ENCODE measurements around the gene HDAC4. TPM values are rescaled to one million over a fixed set of nuclear protein-coding genes. Genes with fewer than 3 reads are reported as not detected.

The HDAC4 gene
- total and polyA plus RNA-seq, 10 of the 15 experiments (the other 5 are each of a cell fraction or from before 2014, with no cell fraction given), result 0.22 to 15.7 (median 4.8) TPM

DNA sequence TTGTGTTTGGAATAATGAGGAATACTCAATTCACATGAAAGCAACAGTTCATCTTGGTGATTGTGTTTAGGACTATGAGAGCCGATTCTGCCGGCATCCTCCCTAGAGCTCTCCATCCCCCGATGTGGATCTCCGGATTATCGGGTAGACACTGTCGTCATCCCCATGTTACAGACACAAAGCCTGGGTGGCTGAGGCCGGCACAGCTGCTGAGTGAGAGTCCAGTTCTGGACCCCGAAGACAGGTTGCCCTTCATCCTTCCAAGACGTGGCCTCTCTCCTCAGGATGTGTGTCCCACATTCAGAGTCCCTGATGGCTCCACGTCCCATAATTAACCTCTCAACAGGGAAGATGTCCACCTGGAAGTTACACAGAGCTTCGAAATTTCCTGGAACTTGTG, 129.3 kb downstream of the HDAC4 start (continued):
- TF ChIP-seq, protein P1, sequence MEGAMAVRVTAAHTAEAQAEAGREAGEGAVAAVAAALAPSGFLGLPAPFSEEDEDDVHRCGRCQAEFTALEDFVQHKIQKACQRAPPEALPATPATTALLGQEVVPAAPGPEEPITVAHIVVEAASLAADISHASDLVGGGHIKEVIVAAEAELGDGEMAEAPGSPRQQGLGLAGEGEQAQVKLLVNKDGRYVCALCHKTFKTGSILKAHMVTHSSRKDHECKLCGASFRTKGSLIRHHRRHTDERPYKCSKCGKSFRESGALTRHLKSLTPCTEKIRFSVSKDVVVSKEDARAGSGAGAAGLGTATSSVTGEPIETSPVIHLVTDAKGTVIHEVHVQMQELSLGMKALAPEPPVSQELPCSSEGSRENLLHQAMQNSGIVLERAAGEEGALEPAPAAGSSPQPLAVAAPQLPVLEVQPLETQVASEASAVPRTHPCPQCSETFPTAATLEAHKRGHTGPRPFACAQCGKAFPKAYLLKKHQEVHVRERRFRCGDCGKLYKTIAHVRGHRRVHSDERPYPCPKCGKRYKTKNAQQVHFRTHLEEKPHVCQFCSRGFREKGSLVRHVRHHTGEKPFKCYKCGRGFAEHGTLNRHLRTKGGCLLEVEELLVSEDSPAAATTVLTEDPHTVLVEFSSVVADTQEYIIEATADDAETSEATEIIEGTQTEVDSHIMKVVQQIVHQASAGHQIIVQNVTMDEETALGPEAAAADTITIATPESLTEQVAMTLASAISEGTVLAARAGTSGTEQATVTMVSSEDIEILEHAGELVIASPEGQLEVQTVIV (IDR thresholded peaks at IDR 0.05; ENCODE audit: borderline replicate concordance, partially characterized antibody), result no peak
- TF ChIP-seq SREBF1 (IDR thresholded peaks at IDR 0.05; ENCODE audit: low read length) (no peak), FOXM1 (IDR thresholded peaks at IDR 0.05; ENCODE audit: low read depth, low read length) (no peak), CBFB (IDR thresholded peaks at IDR 0.05; ENCODE audit: low read depth) (no peak), FOXK2 (IDR thresholded peaks at IDR 0.05) (no peak)

DNA sequence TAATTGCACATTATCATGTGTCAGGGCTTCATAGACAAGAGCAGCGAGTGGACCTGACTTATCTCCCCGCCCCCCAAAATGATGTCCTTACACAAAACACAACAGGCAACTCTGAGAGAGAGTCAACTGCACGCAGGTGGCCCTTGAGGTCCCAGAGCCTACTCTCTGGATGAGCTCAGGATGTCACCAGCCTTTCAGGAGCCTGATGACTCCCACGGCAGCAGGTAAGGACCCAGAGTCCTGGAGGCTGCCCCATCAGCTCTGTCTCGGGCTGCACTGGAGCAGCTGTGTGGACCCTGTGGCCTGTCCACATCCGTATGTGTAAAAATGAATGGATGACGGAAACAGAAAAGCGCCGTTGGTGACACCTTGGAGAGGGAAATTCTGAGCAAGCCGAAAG, 130.9 kb downstream of the HDAC4 start:
- FAIRE-seq (no peak), DNase-seq (ENCODE audit: low read depth, low spot score) (no peak), ATAC-seq (no peak)
- peaks cover 44% of the 10 kb centered on the region for H3K4me1 ChIP-seq (ENCODE audit: control insufficient read depth, insufficient read depth, low read length)
- H3K27ac ChIP-seq (ENCODE audit: control insufficient read depth, insufficient read depth), result no peak overlapping the region
- RAD21 ChIA-PET (ENCODE audit: unreplicated experiment), result interaction anchor here (2.4 kb wide), 1 partner anchor 112 kb away, joined by 7 read pairs; no protein-coding TSS in a partner anchor
- H3K79me2 ChIP-seq (ENCODE audit: control insufficient read depth, insufficient read depth, low read length), result no peaks in the 10 kb centered on the region
- H2AFZ ChIP-seq (ENCODE audit: control insufficient read depth, low read depth, low read length), result no peak overlapping the region
- BruUV-seq (replicated peaks), result no TSS peak
- H4K20me1 ChIP-seq (ENCODE audit: control insufficient read depth, insufficient read depth), result peaks cover 15% of the 10 kb centered on the region
- in situ Hi-C loops (cut with MboI) (no loop called here), intact Hi-C loops (cut with micrococcal nuclease; ENCODE audit: unreplicated experiment) (loop anchor here (5.0 kb wide), 2 partner anchors 112 to 132 kb away; partner anchors contain the start of gene HDAC4)
- POLR2A ChIA-PET, result no interaction called here
- CTCF ChIA-PET, result interaction anchor here (2.0 to 2.1 kb wide), 2 partner anchors 24 to 111 kb away, joined by 5 to 6 read pairs; no protein-coding TSS in a partner anchor
- H3K4me2 ChIP-seq (ENCODE audit: control insufficient read depth, insufficient read depth), result no peak overlapping the region
- no peaks in the 10 kb centered on the region; the same call in 2 of the 3 replicates for H3K9me3 ChIP-seq (replicated peaks; ENCODE audit: control insufficient read depth, insufficient read depth, low read length)
- H3K27me3 ChIP-seq (replicated peaks in 1 of 2; ENCODE audit: control insufficient read depth in 2 of 2, insufficient read depth in 2 of 2, low read length in 1 of 2), result peaks cover 0 to 9% of the 10 kb centered on the region in 2 experiments; a peak in 1 of 4 replicates
- SMC1A ChIA-PET (ENCODE audit: uncharacterized antibody, unreplicated experiment), result interaction anchor here (1.7 to 2.0 kb wide), 2 partner anchors 11 to 25 kb away, joined by 4 to 7 read pairs; no protein-coding TSS in a partner anchor
- 91% methylated on average over 10 of the region's 10 CpGs for WGBS (ENCODE audit: insufficient coverage, insufficient replicate concordance, low lambda C conversion rate, missing lambda C conversion rate)
- no peak overlapping the region for H3K9ac ChIP-seq (ENCODE audit: control insufficient read depth, insufficient read depth, low read length)
- H3K4me3 ChIP-seq, result no peak overlapping the region
- H3K36me3 ChIP-seq (ENCODE audit: control insufficient read depth in 2 of 2, insufficient read depth in 2 of 2, low read length in 1 of 2), result no peaks in the 10 kb centered on the region
- TF ChIP-seq NBN (IDR thresholded peaks at IDR 0.05) (no peak), POLR2A (IDR thresholded peaks at IDR 0.05; ENCODE audit: low read depth, low read length) (no peak), JUNB (IDR thresholded peaks at IDR 0.05) (no peak), NFIC (IDR thresholded peaks at IDR 0.05; ENCODE audit: low read depth, low read length) (no peak)
- TF ChIP-seq, protein P2, sequence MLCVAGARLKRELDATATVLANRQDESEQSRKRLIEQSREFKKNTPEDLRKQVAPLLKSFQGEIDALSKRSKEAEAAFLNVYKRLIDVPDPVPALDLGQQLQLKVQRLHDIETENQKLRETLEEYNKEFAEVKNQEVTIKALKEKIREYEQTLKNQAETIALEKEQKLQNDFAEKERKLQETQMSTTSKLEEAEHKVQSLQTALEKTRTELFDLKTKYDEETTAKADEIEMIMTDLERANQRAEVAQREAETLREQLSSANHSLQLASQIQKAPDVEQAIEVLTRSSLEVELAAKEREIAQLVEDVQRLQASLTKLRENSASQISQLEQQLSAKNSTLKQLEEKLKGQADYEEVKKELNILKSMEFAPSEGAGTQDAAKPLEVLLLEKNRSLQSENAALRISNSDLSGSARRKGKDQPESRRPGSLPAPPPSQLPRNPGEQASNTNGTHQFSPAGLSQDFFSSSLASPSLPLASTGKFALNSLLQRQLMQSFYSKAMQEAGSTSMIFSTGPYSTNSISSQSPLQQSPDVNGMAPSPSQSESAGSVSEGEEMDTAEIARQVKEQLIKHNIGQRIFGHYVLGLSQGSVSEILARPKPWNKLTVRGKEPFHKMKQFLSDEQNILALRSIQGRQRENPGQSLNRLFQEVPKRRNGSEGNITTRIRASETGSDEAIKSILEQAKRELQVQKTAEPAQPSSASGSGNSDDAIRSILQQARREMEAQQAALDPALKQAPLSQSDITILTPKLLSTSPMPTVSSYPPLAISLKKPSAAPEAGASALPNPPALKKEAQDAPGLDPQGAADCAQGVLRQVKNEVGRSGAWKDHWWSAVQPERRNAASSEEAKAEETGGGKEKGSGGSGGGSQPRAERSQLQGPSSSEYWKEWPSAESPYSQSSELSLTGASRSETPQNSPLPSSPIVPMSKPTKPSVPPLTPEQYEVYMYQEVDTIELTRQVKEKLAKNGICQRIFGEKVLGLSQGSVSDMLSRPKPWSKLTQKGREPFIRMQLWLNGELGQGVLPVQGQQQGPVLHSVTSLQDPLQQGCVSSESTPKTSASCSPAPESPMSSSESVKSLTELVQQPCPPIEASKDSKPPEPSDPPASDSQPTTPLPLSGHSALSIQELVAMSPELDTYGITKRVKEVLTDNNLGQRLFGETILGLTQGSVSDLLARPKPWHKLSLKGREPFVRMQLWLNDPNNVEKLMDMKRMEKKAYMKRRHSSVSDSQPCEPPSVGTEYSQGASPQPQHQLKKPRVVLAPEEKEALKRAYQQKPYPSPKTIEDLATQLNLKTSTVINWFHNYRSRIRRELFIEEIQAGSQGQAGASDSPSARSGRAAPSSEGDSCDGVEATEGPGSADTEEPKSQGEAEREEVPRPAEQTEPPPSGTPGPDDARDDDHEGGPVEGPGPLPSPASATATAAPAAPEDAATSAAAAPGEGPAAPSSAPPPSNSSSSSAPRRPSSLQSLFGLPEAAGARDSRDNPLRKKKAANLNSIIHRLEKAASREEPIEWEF (IDR thresholded peaks at IDR 0.05; ENCODE audit: insufficient replicate concordance, low read depth, low read length), result no peak
- TF ChIP-seq, protein P3, sequence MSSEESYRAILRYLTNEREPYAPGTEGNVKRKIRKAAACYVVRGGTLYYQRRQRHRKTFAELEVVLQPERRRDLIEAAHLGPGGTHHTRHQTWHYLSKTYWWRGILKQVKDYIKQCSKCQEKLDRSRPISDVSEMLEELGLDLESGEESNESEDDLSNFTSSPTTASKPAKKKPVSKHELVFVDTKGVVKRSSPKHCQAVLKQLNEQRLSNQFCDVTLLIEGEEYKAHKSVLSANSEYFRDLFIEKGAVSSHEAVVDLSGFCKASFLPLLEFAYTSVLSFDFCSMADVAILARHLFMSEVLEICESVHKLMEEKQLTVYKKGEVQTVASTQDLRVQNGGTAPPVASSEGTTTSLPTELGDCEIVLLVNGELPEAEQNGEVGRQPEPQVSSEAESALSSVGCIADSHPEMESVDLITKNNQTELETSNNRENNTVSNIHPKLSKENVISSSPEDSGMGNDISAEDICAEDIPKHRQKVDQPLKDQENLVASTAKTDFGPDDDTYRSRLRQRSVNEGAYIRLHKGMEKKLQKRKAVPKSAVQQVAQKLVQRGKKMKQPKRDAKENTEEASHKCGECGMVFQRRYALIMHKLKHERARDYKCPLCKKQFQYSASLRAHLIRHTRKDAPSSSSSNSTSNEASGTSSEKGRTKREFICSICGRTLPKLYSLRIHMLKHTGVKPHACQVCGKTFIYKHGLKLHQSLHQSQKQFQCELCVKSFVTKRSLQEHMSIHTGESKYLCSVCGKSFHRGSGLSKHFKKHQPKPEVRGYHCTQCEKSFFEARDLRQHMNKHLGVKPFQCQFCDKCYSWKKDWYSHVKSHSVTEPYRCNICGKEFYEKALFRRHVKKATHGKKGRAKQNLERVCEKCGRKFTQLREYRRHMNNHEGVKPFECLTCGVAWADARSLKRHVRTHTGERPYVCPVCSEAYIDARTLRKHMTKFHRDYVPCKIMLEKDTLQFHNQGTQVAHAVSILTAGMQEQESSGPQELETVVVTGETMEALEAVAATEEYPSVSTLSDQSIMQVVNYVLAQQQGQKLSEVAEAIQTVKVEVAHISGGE (CRISPR knock-in tag; IDR thresholded peaks at IDR 0.05), result no peak

Data from GM12878 (cell line).